Stimulated activated naive CD8-positive, alpha-beta T cell treated with anti-CD3 and anti-CD28 coated beads, Interleukin-15, amount 100 ng/mL, for 72 hours (primary cell): Measurements from ENCODE around the gene PKIG.
A peak's percentile ranks its signal among the peaks of the same experiment; 100 is the strongest.
"Not testable (repeated sequence)": the region's sequence is repeated elsewhere in the genome, so short reads cannot be mapped to it uniquely, and the experiment has no call there.

Source experiments
- ATAC-seq: fragments of 150-1000 bp; cut with Tn5 transposase; 2 replicates; pipeline ENCODE4 v1.10.0; 2021; ENCODE audit warnings: mild to moderate bottlenecking, moderate library complexity
- DNase-seq, 2 donors: peaks; one replicate each; pipeline ENCODE4 v3.0.0; 2021 to 2022
- H3K27ac Mint-ChIP-seq, 2 donors: one replicate each; pipeline ENCODE4 v1.8.0; 2022; ENCODE audit warnings: mild to moderate bottlenecking in 2 of 2, mixed read lengths in 2 of 2, moderate library complexity in 2 of 2
- H3K27me3 Mint-ChIP-seq: one replicate; pipeline ENCODE4 v1.8.0; 2022; ENCODE audit warnings: mixed read lengths
- H3K4me1 Mint-ChIP-seq: one replicate; pipeline ENCODE4 v1.8.0; 2022; ENCODE audit warnings: mild to moderate bottlenecking, mixed read lengths
- H3K4me3 Mint-ChIP-seq, 2 donors: one replicate each; pipeline ENCODE4 v1.8.0; 2022; ENCODE audit warnings: mild to moderate bottlenecking in 2 of 2, mixed read lengths in 2 of 2, moderate library complexity in 1 of 2
- H3K9me3 Mint-ChIP-seq, 2 donors: one replicate each; pipeline ENCODE4 v1.8.0; 2022; ENCODE audit warnings: mixed read lengths in 2 of 2

Gene PKIG

DNA sequence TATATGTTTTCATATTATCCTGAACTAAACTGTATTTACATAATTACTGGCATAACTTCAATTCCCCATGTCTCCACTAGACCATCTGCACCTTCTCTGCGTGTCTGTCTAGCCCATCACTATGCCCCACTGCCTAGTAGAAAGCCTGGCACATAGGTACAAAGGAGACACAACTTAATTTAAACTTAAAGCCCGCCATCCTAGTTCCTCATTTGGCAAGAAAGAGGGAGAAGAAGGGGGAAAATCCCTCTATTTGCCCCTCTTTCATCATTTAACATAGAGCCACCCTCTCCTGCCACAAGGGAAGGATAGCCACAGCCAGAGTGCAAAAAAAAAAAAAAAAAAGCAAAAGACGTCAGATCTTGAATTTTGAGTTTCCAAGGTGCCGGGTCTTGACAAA lies 1.8 kb downstream of the PKIG start:
- Mint-ChIP-seq H3K27me3 (no peaks in the 10 kb centered on the region), H3K4me1 (peaks cover 6% of the 10 kb centered on the region), H3K4me3 (no peak overlapping the region), H3K27ac (no peak overlapping the region), H3K9me3 (no peaks in the 10 kb centered on the region)
- ATAC-seq (no peak), DNase-seq (no peak)

GRCh38 chr20:44585057-44585963 lies 2.9 kb downstream of the PKIG start:
- H3K4me1 Mint-ChIP-seq, result peaks cover 6% of the 10 kb centered on the region
- DNase-seq, result no peak
- ATAC-seq, result no peak
- H3K4me3 Mint-ChIP-seq, result no peak overlapping the region
- peak overlapping the region in 1 of 2 donors; percentile 84 for H3K27ac Mint-ChIP-seq
- H3K27me3 Mint-ChIP-seq, result no peaks in the 10 kb centered on the region
- H3K9me3 Mint-ChIP-seq, result no peaks in the 10 kb centered on the region

DNA sequence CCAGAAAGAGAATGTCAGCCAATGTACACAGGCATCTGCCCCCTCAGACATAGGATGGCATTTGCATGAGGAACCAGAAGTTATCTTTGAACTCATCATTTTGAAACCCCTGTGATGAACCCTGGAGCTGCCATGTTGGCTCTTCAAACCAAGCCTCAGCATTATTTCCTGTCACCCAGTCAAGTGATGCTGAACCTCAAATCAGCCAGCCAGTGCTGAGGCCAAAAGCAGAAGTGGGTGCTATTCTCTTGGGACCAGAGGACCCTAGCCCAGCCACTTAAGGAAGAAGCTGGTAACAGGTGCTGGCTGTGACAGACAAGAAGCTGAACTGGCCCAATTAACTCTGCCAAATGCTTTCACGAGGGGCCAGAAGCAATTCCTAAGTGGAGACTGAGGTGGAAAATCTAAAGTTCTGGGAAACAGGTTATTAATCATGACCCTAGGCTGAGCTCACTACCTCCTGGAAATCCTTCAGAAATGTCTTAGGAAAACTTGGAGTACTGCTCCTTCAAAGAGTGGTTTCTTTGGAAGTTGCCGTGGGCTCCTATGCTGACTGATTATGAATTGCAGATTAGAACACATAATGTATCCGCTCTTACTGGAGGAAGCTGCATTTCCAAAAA lies 4.0 kb downstream of the PKIG start:
- H3K9me3 Mint-ChIP-seq, result no peaks in the 10 kb centered on the region
- peaks cover 6% of the 10 kb centered on the region for H3K4me1 Mint-ChIP-seq
- ATAC-seq (no peak), DNase-seq (no peak)
- no peak overlapping the region for H3K4me3 Mint-ChIP-seq
- no peak overlapping the region for H3K27ac Mint-ChIP-seq
- no peaks in the 10 kb centered on the region for H3K27me3 Mint-ChIP-seq

DNA sequence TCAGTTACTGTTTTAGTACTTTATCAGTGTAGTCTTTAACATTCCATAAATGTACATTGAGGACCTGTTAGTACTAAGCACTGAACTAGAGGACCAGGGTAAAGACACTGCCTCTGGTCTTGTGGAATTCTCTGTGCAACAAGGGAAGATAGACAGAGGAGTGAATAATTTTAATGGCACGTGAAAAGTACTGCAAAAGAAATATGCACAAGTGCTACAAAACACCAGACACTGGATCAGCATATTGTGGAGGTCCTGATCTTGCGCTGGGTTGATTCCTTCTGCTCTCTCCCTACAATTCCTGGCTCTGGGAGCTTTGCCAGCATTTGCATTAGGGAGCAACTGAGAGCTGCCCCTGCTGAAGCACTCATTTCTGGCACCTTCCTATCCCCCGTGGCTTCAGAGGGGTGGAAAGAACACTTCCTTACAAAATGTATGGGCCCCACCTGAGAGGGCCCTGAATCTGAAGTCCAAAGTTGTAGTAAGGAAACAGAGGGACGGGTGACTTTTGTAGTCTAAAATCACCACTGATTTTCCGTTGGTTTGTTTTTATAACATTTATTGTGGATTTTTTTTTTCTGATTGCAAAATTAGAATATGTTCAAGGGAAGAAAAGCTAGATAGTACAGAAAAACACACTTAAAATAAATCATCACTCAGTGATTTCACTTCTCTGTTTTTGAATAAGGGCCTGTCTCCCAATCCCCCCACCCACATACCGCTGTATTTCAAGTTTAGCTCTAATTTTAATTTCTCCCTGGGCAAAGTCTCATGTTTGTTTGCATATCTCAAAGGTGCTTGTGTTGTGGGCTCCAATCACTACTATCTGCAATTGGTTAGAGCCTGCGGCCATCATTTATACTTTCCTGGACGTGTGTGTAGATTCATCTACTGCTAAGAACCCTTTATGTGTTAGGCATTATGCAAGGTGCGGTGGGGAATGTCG lies 4.9 kb downstream of the PKIG start:
- Mint-ChIP-seq H3K27ac (peak overlapping the region in 1 of 2 donors; percentile 23), H3K9me3 (no peaks in the 10 kb centered on the region), H3K4me3 (no peak overlapping the region), H3K27me3 (no peaks in the 10 kb centered on the region), H3K4me1 (peaks cover 6% of the 10 kb centered on the region)
- no peak for ATAC-seq
- no peak for DNase-seq

DNA sequence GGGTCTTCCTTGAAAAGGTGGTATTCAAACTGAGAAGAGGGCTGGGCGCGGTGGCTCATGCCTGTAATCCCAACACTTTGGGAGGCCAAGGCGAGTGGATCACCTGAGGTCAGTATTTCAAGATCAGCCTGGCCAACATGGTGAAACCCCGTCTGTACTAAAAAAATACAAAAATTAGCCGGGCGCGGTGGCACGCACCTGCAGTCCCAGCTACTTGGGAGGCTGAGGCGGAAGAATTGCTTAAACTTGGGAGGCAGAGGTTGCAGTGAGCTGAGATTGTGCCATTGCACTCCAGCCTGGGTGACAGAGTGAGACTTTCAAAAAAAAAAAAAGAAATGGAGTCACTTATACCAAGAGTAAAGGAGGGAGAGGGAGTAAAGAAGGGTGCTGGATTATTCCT lies 5.9 kb downstream of the PKIG start:
- H3K27ac Mint-ChIP-seq, H3K4me1 Mint-ChIP-seq, ATAC-seq, DNase-seq, H3K9me3 Mint-ChIP-seq, H3K4me3 Mint-ChIP-seq, H3K27me3 Mint-ChIP-seq: not testable (repeated sequence)

- ATAC-seq, result no peak
- Mint-ChIP-seq H3K4me3 (no peak overlapping the region), H3K9me3 (no peaks in the 10 kb centered on the region), H3K27ac (no peak overlapping the region), H3K27me3 (no peaks in the 10 kb centered on the region), H3K4me1 (peaks cover 9% of the 10 kb centered on the region)
- DNase-seq, result no peak
Measured at GRCh38 chr20:44589537-44589936, 7.2 kb downstream of the PKIG start.

GRCh38 chr20:44590980-44591778 lies 8.8 kb downstream of the PKIG start:
- Mint-ChIP-seq H3K4me3 (no peak overlapping the region), H3K27ac (peak overlapping the region in 1 of 2 donors; percentile 75), H3K27me3 (no peaks in the 10 kb centered on the region), H3K4me1 (peaks cover 7% of the 10 kb centered on the region), H3K9me3 (no peaks in the 10 kb centered on the region)
- DNase-seq (no peak), ATAC-seq (no peak)

DNA sequence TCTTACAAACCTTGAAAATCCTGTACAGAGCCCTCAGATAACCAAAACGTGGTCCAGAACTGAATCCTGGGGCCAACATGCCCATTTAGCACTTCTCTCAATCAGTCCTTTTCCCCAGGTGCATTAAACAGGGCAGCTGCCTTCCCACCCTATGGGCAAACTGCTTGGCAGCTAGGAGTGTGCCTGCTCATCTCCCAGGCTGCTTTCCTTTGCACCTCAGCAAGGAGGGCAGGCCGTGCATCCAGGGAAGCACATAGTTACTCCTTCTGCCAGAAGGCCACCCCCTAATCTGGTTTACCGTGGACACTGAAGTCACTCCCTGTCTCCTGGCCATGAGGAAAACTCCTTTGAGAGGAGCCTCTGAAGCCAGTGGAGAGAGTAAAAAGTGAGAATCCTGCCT lies 10.0 kb downstream of the PKIG start:
- H3K27ac Mint-ChIP-seq, result no peak overlapping the region

DNA sequence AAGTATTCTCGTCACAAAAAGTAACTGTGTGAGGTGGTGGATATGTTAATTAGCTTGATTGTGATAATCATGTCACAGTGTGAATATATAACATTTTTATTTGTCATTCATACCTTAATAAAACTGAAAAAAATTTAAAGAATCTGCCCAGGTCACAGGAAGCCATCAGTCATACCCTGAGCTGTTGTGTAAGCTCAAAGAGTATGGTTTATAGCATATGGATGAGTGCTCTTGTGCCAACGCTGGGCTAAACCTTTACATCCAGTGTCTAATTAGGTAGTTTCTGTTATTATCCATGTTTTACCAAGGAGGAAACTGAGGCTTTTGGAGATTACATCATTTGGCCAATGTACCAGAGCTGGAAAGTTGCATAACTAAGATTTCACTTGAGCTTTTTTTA lies 11.4 kb downstream of the PKIG start:
- ATAC-seq (no peak), DNase-seq (no peak)
- Mint-ChIP-seq H3K9me3 (no peaks in the 10 kb centered on the region), H3K27ac (no peak overlapping the region), H3K4me1 (peaks cover 16% of the 10 kb centered on the region), H3K4me3 (no peak overlapping the region), H3K27me3 (no peaks in the 10 kb centered on the region)

More for the DNA sequence above, 10.0 kb downstream of the PKIG start:
- Mint-ChIP-seq H3K4me1 (peaks cover 7% of the 10 kb centered on the region), H3K9me3 (no peaks in the 10 kb centered on the region), H3K4me3 (no peak overlapping the region), H3K27me3 (no peaks in the 10 kb centered on the region)
- DNase-seq (no peak), ATAC-seq (no peak)

DNA sequence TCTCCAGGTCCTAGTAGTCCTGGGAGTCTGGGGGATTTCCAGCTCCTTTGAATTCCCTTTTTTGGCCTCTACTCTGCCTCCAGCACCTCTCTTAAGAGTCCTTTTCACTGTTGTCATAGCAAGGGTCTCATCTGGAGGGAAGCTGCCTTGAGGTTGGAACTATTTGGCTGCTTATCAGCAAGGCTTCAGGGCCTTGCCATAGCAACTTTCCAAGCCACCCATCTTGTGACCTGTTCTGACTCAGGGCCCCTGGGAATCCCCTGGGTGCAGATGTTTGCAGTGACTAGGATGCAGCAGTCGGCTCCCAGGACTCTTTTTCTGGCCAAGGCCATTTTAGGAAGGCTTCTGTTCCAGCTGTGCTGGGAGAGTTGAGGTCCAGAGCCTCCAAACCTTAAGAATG lies 12.4 kb downstream of the PKIG start:
- no peak for DNase-seq
- Mint-ChIP-seq H3K9me3 (no peaks in the 10 kb centered on the region), H3K4me1 (peaks cover 19% of the 10 kb centered on the region), H3K27me3 (no peaks in the 10 kb centered on the region), H3K4me3 (no peak overlapping the region), H3K27ac (peak overlapping the region in 1 of 2 donors; percentile 77)
- peak; percentile 71 for ATAC-seq

DNA sequence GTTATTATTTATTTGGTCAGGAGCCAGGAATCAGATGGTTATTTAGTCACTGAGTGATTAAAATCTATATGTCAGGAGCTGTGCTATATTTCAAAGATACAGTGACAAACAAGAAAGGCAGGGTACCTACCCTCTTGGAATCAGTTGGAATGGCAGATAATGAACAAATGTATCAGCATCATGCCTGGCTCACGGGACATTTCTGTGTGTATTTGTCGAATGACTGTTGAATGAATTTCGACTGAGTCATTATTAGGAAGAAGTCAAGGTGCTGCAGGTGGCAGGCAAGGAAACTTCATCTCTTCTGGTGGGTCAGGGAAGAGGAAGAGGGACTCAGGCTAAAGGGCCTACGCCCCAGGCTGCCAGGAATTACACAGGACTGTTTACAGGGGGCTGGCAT lies 13.6 kb downstream of the PKIG start:
- H3K4me3 Mint-ChIP-seq, result no peak overlapping the region

DNA sequence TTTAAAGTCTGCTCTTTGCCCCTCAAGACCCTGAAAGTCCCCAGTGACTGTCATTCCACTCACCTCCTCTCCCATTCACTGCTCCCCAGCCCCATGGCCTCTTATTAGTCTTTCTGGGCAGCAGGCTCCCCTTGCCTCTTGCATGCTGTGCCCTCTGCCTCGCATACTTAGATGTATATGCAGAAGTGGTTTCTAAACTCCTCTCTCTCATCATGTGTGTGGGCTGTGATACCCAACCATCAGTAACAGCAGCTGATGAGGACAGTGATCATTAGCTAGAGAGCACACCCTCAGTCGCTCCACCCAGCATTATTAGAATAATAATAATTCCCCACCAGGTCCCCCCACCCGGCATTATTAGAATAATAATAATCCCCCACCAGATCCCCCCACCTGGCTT lies 14.5 kb downstream of the PKIG start:
- Mint-ChIP-seq H3K27me3 (no peaks in the 10 kb centered on the region), H3K4me3 (no peak overlapping the region), H3K9me3 (no peaks in the 10 kb centered on the region), H3K27ac (no peak overlapping the region), H3K4me1 (peaks cover 37% of the 10 kb centered on the region)
- no peak for ATAC-seq
- DNase-seq, result no peak

More for the DNA sequence above, 13.6 kb downstream of the PKIG start:
- ATAC-seq, result no peak
- peaks cover 31% of the 10 kb centered on the region for H3K4me1 Mint-ChIP-seq
- no peaks in the 10 kb centered on the region for H3K27me3 Mint-ChIP-seq
- H3K9me3 Mint-ChIP-seq, result no peaks in the 10 kb centered on the region
- DNase-seq, result no peak
- H3K27ac Mint-ChIP-seq, result no peak overlapping the region

- Mint-ChIP-seq H3K4me3 (no peak overlapping the region), H3K4me1 (peaks cover 42% of the 10 kb centered on the region), H3K27me3 (no peaks in the 10 kb centered on the region), H3K9me3 (no peaks in the 10 kb centered on the region), H3K27ac (peak overlapping the region in 1 of 2 donors; percentile 19)
- ATAC-seq (no peak), DNase-seq (no peak)
Measured at GRCh38 chr20:44597516-44597915, 15.1 kb downstream of the PKIG start.

DNA sequence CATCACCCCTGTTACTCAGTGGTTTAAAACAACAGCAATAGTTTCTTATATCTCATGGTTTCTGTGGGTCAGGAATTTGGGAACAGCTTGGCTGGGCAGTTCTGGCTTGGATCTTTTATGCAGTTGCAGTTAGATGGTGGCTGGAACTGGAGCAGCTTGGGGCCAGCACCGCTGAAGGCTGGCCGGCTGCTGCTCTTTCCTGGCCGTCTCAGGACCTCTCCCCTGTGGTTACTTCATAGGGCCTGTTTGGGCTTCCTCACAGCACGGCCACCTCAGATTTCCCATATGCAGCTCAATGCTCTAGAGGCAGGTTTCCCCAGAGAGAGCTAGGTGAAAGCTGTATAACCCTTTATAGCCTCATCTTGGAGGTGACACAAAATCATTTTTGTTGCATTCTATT lies 15.6 kb downstream of the PKIG start:
- DNase-seq (no peak), ATAC-seq (no peak)
- peaks cover 42% of the 10 kb centered on the region for H3K4me1 Mint-ChIP-seq
- no peaks in the 10 kb centered on the region for H3K9me3 Mint-ChIP-seq
- H3K4me3 Mint-ChIP-seq, result peak overlapping the region; percentile 78 to 83
- peak overlapping the region; percentile 88 to 96 for H3K27ac Mint-ChIP-seq
- H3K27me3 Mint-ChIP-seq, result no peaks in the 10 kb centered on the region
